BJ (cell line): Measurements from ENCODE around the gene ADRB1. TPM values are rescaled to one million over a fixed set of nuclear protein-coding genes. Genes with fewer than 3 reads are reported as not detected.

Experiments used
- CTCF ChIA-PET: fragments of 350-600 bp; formaldehyde crosslinking; extraction: SDS; loops from one replicate; lab custom pipeline; 2021; ENCODE audit warnings: antibody characterized with exemption, inconsistent platforms; lab: Yijun Ruan, JAX
- POLR2A ChIA-PET: fragments of 300-600 bp; sonication (Branson Sonifier 250); formaldehyde crosslinking; extraction: SDS; loops from one replicate; lab custom pipeline; 2021; ENCODE audit warnings: antibody characterized with exemption; lab: Charles Lee
- DNase-seq: peaks from one replicate; pipeline ENCODE4 v3.0.0-alpha.2; 2011; ENCODE audit warnings: low read depth
- H3K27me3 ChIP-seq: 2 replicates; pipeline ENCODE4 v1.6.0; 2011; ENCODE audit warnings: low read length; ENCODE audit not compliant: control insufficient read depth, insufficient read depth
- H3K36me3 ChIP-seq: 2 replicates; pipeline ENCODE4 v1.5.1; 2011; ENCODE audit warnings: low read length; ENCODE audit not compliant: control insufficient read depth, insufficient read depth
- H3K4me3 ChIP-seq: 2 replicates; pipeline ENCODE4 v1.5.1; 2011; ENCODE audit warnings: low read depth, mild to moderate bottlenecking, control low read depth, low read length
- polyA plus RNA-seq: library from polyadenylated mRNA; depleted of rRNA; stranded (reverse); fragments of >200 nt; gene quantifications from 2 replicates; pipeline ENCODE4 v1.2.3, GENCODE V29; 2011
- TF ChIP-seq, protein P1 (sequence below): IDR thresholded peaks from 2 replicates; pipeline ENCODE4 v1.5.1; 2011; ENCODE audit warnings: low read depth, mild to moderate bottlenecking, control low read depth, inconsistent platforms, low read length, moderate library complexity; ENCODE audit not compliant: insufficient read depth

Gene ADRB1
- polyA plus RNA-seq, 1 experiment: not detected

DNA sequence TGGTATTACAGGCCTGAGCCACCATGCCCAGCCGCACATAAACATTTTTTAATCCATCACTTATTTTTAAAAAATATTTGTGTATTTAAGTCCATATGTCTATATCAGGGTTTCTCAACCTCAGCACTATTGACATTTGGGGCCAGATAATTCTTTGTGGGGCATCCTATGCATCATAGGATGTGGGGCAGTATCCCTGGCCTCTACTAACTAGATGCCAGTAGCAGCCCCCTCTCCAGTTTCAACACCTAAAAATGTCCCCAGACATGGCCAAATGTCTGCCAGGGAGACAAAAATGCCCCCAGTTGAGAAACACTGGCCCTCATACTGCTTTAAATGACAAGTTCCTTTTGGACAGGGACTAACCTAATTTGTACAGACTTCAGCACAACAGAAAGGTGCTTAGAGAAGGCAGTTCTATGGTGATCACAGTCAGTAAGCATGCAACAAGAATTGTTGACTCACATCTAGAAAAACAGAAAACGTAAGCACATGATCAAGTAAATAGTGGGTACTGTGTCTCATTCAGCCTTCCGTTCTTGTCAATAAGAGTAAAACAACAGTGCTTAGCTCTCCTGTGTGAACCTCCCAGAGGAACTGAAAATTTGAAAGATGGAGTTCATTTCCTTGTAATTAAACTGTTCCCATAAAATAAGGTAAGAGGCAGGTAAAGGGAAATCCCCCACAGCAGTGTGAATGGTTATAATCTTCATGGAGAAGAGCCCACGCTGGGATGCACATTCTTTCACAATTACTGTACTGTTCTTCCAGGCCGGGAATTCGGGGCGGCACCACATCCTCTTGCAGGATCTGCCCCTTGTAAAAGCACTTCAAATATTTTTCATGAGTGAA is 17.3 kb upstream of the ADRB1 start:
- H3K36me3 ChIP-seq: no peaks in the 10 kb centered on the region
- H3K4me3 ChIP-seq: no peak overlapping the region
- DNase-seq: peak; percentile 51
- ChIA-PET POLR2A (no interaction called here), CTCF (interaction anchor here (1.3 kb wide), 1 partner anchor 73 kb away, joined by 4 read pairs; no protein-coding TSS in a partner anchor)
- H3K27me3 ChIP-seq: no peaks in the 10 kb centered on the region
- TF ChIP-seq, protein P1, sequence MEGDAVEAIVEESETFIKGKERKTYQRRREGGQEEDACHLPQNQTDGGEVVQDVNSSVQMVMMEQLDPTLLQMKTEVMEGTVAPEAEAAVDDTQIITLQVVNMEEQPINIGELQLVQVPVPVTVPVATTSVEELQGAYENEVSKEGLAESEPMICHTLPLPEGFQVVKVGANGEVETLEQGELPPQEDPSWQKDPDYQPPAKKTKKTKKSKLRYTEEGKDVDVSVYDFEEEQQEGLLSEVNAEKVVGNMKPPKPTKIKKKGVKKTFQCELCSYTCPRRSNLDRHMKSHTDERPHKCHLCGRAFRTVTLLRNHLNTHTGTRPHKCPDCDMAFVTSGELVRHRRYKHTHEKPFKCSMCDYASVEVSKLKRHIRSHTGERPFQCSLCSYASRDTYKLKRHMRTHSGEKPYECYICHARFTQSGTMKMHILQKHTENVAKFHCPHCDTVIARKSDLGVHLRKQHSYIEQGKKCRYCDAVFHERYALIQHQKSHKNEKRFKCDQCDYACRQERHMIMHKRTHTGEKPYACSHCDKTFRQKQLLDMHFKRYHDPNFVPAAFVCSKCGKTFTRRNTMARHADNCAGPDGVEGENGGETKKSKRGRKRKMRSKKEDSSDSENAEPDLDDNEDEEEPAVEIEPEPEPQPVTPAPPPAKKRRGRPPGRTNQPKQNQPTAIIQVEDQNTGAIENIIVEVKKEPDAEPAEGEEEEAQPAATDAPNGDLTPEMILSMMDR: no peak

DNA sequence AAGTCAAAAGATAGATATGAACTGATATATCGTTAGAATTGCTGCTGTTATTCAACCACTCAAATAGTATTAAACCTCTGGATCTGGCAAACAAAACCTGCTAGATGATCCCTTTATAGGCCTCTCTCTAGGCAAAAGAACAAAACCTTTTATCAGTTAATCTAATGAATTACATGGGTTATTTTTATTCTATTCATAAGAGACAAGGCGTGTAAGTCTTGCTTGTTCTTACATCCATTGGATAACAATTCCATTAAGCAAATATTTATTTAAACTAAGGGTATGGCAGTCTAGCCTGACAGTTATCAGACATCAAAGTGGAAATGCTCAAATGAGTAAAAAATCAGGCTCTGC is 16.6 kb upstream of the ADRB1 start:
- no peaks in the 10 kb centered on the region for H3K36me3 ChIP-seq
- no peak for DNase-seq
- TF ChIP-seq, protein P1: no peak
- no peak overlapping the region for H3K4me3 ChIP-seq
- ChIA-PET POLR2A (no interaction called here), CTCF (no interaction called here)
- no peaks in the 10 kb centered on the region for H3K27me3 ChIP-seq

DNA sequence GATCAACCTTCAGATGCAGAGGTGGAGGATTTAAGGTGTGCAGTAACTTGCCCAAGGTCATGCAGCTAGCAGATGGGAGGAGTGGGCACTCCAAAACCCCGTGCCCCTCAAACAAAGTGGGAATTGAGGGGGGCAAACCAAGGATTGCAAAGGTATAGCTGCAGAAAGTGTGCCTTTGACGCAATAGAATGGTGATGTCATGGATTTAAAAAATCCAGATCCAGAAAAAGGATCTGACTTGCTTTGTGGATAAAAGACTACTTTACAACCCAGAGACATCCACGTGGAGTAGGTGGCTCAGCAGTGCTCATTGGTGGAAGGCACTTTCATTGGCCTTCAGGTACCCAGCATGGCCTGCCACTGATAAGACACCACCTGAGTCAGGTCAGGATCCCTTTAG is 15.7 kb upstream of the ADRB1 start:
- TF ChIP-seq, protein P1: no peak
- no peak for DNase-seq
- POLR2A ChIA-PET: no interaction called here
- Histone ChIP-seq H3K27me3 (no peaks in the 10 kb centered on the region), H3K4me3 (no peak overlapping the region), H3K36me3 (no peaks in the 10 kb centered on the region)
- CTCF ChIA-PET: no interaction called here

DNA sequence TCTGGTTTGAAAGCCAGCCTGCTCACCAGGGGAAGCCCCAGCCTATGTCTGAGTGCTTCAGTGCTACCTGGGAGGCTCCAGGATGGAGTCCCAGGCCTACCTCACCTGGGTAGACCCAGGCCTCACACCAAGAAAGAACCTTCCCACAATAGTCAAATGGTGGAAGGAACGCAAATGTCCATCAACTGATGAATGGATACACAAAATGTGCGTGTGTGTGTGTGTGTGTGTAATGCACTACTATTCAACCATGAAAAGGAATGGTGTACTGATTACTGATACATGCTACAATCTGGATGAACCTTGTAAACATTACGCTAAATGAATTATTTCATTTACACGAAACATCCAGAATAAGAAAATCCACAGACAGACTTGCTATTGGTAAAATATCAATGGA is 15.2 kb upstream of the ADRB1 start:
- Histone ChIP-seq H3K27me3 (no peaks in the 10 kb centered on the region), H3K36me3 (no peaks in the 10 kb centered on the region), H3K4me3 (no peak overlapping the region)
- ChIA-PET CTCF (no interaction called here), POLR2A (no interaction called here)
- TF ChIP-seq, protein P1: no peak
- no peak for DNase-seq

DNA sequence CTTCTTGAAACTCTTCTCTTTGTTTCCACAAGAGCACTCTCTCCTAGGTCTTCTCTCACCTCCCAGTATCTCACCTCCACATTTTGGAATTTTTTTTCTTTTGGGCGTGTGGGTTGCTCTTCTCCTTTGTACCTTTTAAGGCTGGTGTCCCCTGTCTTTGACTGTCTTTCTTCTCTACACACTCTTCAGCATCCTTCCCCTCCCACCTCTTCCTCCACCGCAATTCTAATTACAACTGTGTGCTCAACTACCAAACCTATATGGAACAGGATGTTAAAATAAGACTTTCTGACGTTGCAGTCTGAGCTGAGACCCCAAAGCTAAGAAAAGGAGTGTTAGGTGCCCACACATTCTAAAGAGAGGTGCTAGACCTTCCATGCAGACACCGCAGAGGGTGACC is 14.0 kb upstream of the ADRB1 start:
- CTCF ChIA-PET: no interaction called here
- POLR2A ChIA-PET: no interaction called here
- Histone ChIP-seq H3K27me3 (no peaks in the 10 kb centered on the region), H3K4me3 (no peak overlapping the region), H3K36me3 (no peaks in the 10 kb centered on the region)
- TF ChIP-seq, protein P1: no peak
- DNase-seq: no peak
